ENCODE measurements around the gene RAB11FIP4. TPM values are rescaled to one million over a fixed set of nuclear protein-coding genes. Genes with fewer than 3 reads are reported as not detected.

Gene RAB11FIP4
- total RNA-seq, 1 donor from 2014 or later, result 10.2 TPM

- H3K4me1 ChIP-seq, result peaks cover 5% of the 10 kb centered on the region
- Mint-ChIP-seq H3K27ac (no peak overlapping the region), H3K4me1 (peaks cover 18% of the 10 kb centered on the region), H3K27me3 (ENCODE audit: insufficient read depth, low read depth) (peaks cover 21% of the 10 kb centered on the region), H3K4me3 (peak overlapping the region; percentile 81), H3K9me3 (no peaks in the 10 kb centered on the region), H3K36me3 (no peaks in the 10 kb centered on the region)
- no peak overlapping the region for H3K27ac ChIP-seq
- H3K4me2 ChIP-seq, result no peak overlapping the region
- H3K79me2 ChIP-seq (ENCODE audit: low read depth), result no peaks in the 10 kb centered on the region
- H4K20me1 ChIP-seq (ENCODE audit: low read depth), result peaks cover 28% of the 10 kb centered on the region
- no peak overlapping the region for H3K9ac ChIP-seq
- H3K9me3 ChIP-seq (ENCODE audit: low read depth), result no peaks in the 10 kb centered on the region
- TF ChIP-seq EZH2 (IDR thresholded peaks at IDR 0.05) (no peak), EZH2phosphoT487 (IDR thresholded peaks at IDR 0.05) (no peak), CTCF (IDR thresholded peaks at IDR 0.05) (no peak)
- no peaks in the 10 kb centered on the region for H3K36me3 ChIP-seq
- peaks cover 17% of the 10 kb centered on the region for H3F3A ChIP-seq (ENCODE audit: low read depth)
- peaks cover 57% of the 10 kb centered on the region for H3K27me3 ChIP-seq
- H2AFZ ChIP-seq (replicated peaks), result no peak overlapping the region
- DNase-seq (ENCODE audit: low spot score), result no peak
- no peak overlapping the region for H3K4me3 ChIP-seq
These were observed 1.1 kb upstream of the RAB11FIP4 start for GRCh38 chr17:31390426-31390747.

GRCh38 chr17:31390748-31391495 is 553 bp upstream of the RAB11FIP4 start:
- Mint-ChIP-seq H3K27ac (no peak overlapping the region), H3K4me1 (peaks cover 18% of the 10 kb centered on the region), H3K9me3 (no peaks in the 10 kb centered on the region), H3K36me3 (no peaks in the 10 kb centered on the region), H3K4me3 (peak overlapping the region; percentile 81), H3K27me3 (ENCODE audit: insufficient read depth, low read depth) (peaks cover 21% of the 10 kb centered on the region)
- peaks cover 17% of the 10 kb centered on the region for H3F3A ChIP-seq (ENCODE audit: low read depth)
- peaks cover 28% of the 10 kb centered on the region for H4K20me1 ChIP-seq (ENCODE audit: low read depth)
- H3K4me1 ChIP-seq, result peaks cover 5% of the 10 kb centered on the region
- DNase-seq (ENCODE audit: low spot score), result peak; percentile 37
- no peaks in the 10 kb centered on the region for H3K9me3 ChIP-seq (ENCODE audit: low read depth)
- peak overlapping the region; percentile 79 for H2AFZ ChIP-seq (replicated peaks)
- H3K9ac ChIP-seq, result no peak overlapping the region
- H3K27me3 ChIP-seq, result peaks cover 57% of the 10 kb centered on the region
- no peaks in the 10 kb centered on the region for H3K36me3 ChIP-seq
- TF ChIP-seq EZH2 (IDR thresholded peaks at IDR 0.05) (peak; percentile 57), EZH2phosphoT487 (IDR thresholded peaks at IDR 0.05) (no peak), CTCF (IDR thresholded peaks at IDR 0.05) (no peak)
- H3K4me3 ChIP-seq, result peak overlapping the region; percentile 51
- peak overlapping the region; percentile 88 for H3K4me2 ChIP-seq
- no peak overlapping the region for H3K27ac ChIP-seq
- no peaks in the 10 kb centered on the region for H3K79me2 ChIP-seq (ENCODE audit: low read depth)

DNA sequence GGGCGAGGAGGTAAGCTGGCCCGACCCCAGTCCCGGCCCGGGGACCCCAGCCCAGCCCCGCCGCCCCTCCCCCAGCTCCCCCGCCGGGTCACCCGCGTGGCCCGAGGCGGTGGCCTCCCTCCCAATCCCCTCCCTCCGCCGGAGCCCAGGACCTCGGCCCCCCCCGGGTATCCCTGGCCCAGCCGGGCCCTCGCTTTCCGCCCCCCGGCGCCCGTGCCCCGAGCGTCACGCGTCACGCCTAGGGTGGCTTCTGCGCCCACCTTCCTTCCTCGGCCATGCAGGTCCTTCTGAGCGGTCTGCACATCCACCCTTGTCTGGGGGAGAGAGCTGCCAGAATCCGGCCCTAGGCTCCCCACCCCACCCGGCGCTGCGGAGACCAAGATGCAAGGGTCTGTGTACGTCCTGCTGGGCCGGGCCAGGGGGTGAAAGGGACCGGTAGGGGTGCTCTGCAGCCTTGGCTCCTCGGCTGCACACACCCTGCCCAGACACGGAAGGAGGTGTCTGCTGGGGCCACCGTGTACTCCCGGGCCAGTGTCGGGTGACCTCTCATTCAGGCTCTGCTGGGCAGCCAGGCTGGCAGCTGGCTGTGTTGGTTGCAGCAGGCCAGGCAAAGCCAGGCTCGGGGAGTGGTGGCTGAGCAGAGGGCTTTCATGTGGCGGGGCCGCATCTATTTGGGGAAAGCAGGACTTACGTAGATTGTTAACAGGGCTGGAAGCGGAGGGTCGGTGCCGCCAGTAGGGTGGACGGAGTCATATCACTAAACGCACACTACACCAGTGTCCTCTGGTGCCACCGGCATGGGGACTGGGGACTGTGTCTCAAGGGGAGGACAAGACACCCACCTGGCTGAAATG is 754 bp downstream of the RAB11FIP4 start:
- no peaks in the 10 kb centered on the region for H3K9me3 Mint-ChIP-seq
- DNase-seq (ENCODE audit: low spot score), result peak; percentile 9
- Histone ChIP-seq H3K27ac (no peak overlapping the region), H3K36me3 (no peaks in the 10 kb centered on the region), H3F3A (ENCODE audit: low read depth) (peaks cover 17% of the 10 kb centered on the region), H3K4me2 (peak overlapping the region; percentile 86), H3K9ac (no peak overlapping the region), H3K79me2 (ENCODE audit: low read depth) (no peaks in the 10 kb centered on the region), H3K4me1 (peaks cover 5% of the 10 kb centered on the region), H2AFZ (replicated peaks) (no peak overlapping the region), H3K4me3 (peak overlapping the region; percentile 51), H3K9me3 (ENCODE audit: low read depth) (no peaks in the 10 kb centered on the region), H4K20me1 (ENCODE audit: low read depth) (peaks cover 28% of the 10 kb centered on the region), H3K27me3 (peaks cover 57% of the 10 kb centered on the region)
- no peaks in the 10 kb centered on the region for H3K36me3 Mint-ChIP-seq
- no peak overlapping the region for H3K27ac Mint-ChIP-seq
- H3K4me1 Mint-ChIP-seq, result peaks cover 18% of the 10 kb centered on the region
- H3K27me3 Mint-ChIP-seq (ENCODE audit: insufficient read depth, low read depth), result peaks cover 27% of the 10 kb centered on the region
- H3K4me3 Mint-ChIP-seq, result peak overlapping the region; percentile 81
- TF ChIP-seq CTCF (IDR thresholded peaks at IDR 0.05), result no peak
- TF ChIP-seq EZH2 (IDR thresholded peaks at IDR 0.05), result peak; percentile 39
- TF ChIP-seq EZH2phosphoT487 (IDR thresholded peaks at IDR 0.05), result peak; percentile 53

Data from neural progenitor cell (in vitro differentiated cells).